ENCODE data around the gene DNTTIP2. TPM values are rescaled to one million over a fixed set of nuclear protein-coding genes. Genes with fewer than 3 reads are reported as not detected.

Gene DNTTIP2
- polyA plus RNA-seq, 1 donor from 2014 or later = 43.8 TPM

- no peaks in the 10 kb centered on the region for H3K27me3 ChIP-seq (ENCODE audit: insufficient read depth, low read depth, low read length)
- H3K4me3 ChIP-seq (ENCODE audit: low read length) = peak overlapping the region; percentile 90
- H3K9me3 ChIP-seq (ENCODE audit: low read length) = no peaks in the 10 kb centered on the region
- H4K20me1 ChIP-seq (ENCODE audit: insufficient read depth) = no peaks in the 10 kb centered on the region
- H3K9me2 ChIP-seq (ENCODE audit: insufficient read depth, low read length) = no peaks in the 10 kb centered on the region
- H3K27ac ChIP-seq (ENCODE audit: low read length) = no peak overlapping the region
- TF ChIP-seq TAF1 (IDR thresholded peaks at IDR 0.05; ENCODE audit: low read depth) (no peak), SMC3 (conservative IDR thresholded peaks at IDR 0.05; ENCODE audit: poor library complexity) (no peak), EP300 (conservative IDR thresholded peaks at IDR 0.05; ENCODE audit: poor library complexity, severe bottlenecking) (no peak), CTCF (IDR thresholded peaks at IDR 0.05; ENCODE audit: poor library complexity, severe bottlenecking) (no peak), POLR2AphosphoS5 (IDR thresholded peaks at IDR 0.05) (no peak), REST (IDR thresholded peaks at IDR 0.05; ENCODE audit: borderline replicate concordance) (no peak), MXI1 (conservative IDR thresholded peaks at IDR 0.05; ENCODE audit: poor library complexity, severe bottlenecking) (no peak), RAD21 (conservative IDR thresholded peaks at IDR 0.05) (no peak)
- no peak overlapping the region for H3K9ac ChIP-seq (ENCODE audit: low read length)
- peaks cover 9% of the 10 kb centered on the region for H3K79me2 ChIP-seq (replicated peaks; ENCODE audit: insufficient read depth, low read length)
- no peaks in the 10 kb centered on the region for H3F3A ChIP-seq (ENCODE audit: insufficient read depth, low read length, poor library complexity, severe bottlenecking)
- no peak overlapping the region for H3K4me2 ChIP-seq (ENCODE audit: low read length)
- no peak overlapping the region for H2AFZ ChIP-seq (ENCODE audit: low read depth, low read length)
- H3K36me3 ChIP-seq (ENCODE audit: insufficient read depth, low read length) = no peaks in the 10 kb centered on the region
Observed at GRCh38 chr1:93910305-93910704, 31.3 kb upstream of the DNTTIP2 start.

- Histone ChIP-seq H3K79me2 (replicated peaks; ENCODE audit: insufficient read depth, low read length) (peaks cover 9% of the 10 kb centered on the region), H3K4me3 (ENCODE audit: low read length) (peak within 1 kb of the TSS; percentile 90), H3K27me3 (ENCODE audit: insufficient read depth, low read depth, low read length) (no peaks in the 10 kb centered on the region), H3K36me3 (ENCODE audit: insufficient read depth, low read length) (no peaks in the 10 kb centered on the region), H2AFZ (ENCODE audit: low read depth, low read length) (peak within 1 kb of the TSS; percentile 69), H3K27ac (ENCODE audit: low read length) (peak within 1 kb of the TSS; percentile 4), H3K9me3 (ENCODE audit: low read length) (no peaks in the 10 kb centered on the region), H4K20me1 (ENCODE audit: insufficient read depth) (no peaks in the 10 kb centered on the region), H3K9me2 (ENCODE audit: insufficient read depth, low read length) (no peaks in the 10 kb centered on the region), H3K4me2 (ENCODE audit: low read length) (peak within 1 kb of the TSS; percentile 82), H3K9ac (ENCODE audit: low read length) (peak within 1 kb of the TSS; percentile 70), H3F3A (ENCODE audit: insufficient read depth, low read length, poor library complexity, severe bottlenecking) (no peaks in the 10 kb centered on the region)
- peak; percentile 72 for TF ChIP-seq RAD21 (conservative IDR thresholded peaks at IDR 0.05)
- TF ChIP-seq POLR2AphosphoS5 (IDR thresholded peaks at IDR 0.05) = peak; percentile 66
- TF ChIP-seq SMC3 (conservative IDR thresholded peaks at IDR 0.05; ENCODE audit: poor library complexity) = peak; percentile 86
- TF ChIP-seq EP300 (conservative IDR thresholded peaks at IDR 0.05; ENCODE audit: poor library complexity, severe bottlenecking) = peak; percentile 57
- peak; percentile 85 for TF ChIP-seq MXI1 (conservative IDR thresholded peaks at IDR 0.05; ENCODE audit: poor library complexity, severe bottlenecking)
- TF ChIP-seq CTCF (IDR thresholded peaks at IDR 0.05; ENCODE audit: poor library complexity, severe bottlenecking) = peak; percentile 100
- no peak for TF ChIP-seq TAF1 (IDR thresholded peaks at IDR 0.05; ENCODE audit: low read depth)
- no peak for TF ChIP-seq EZH2 (IDR thresholded peaks at IDR 0.05; ENCODE audit: borderline replicate concordance, insufficient read depth, low read length, poor library complexity, severe bottlenecking)
- peak; percentile 32 for TF ChIP-seq REST (IDR thresholded peaks at IDR 0.05; ENCODE audit: borderline replicate concordance)
Observed at GRCh38 chr1:93909146-93910050, 30.4 kb upstream of the DNTTIP2 start, which contains the start of gene GCLM. Gene GCLM, minus strand, starts transcription at chr1:93909430. Its CDS starts 267 bp downstream, at chr1:93909163.

All from neural cell (in vitro differentiated cells).